MCF 10A (cell line): Measurements from ENCODE around the gene SURF6. TPM values are rescaled to one million over a fixed set of nuclear protein-coding genes. Genes with fewer than 3 reads are reported as not detected.

Experiments
- BruUV-seq: library from RNA; stranded (reverse); fragments of 400-500 nt; replicated peaks from 2 replicates; lab custom pipeline; 2021; lab: Mats Ljungman, UMichigan
- CTCF ChIA-PET: fragments of 300-600 bp; sonication (Branson Sonifier 250); formaldehyde crosslinking; extraction: SDS; loops from one replicate; lab custom pipeline; 2021; ENCODE audit warnings: antibody characterized with exemption, inconsistent platforms; lab: Yijun Ruan, JAX
- POLR2A ChIA-PET: fragments of 300-600, 350-650 bp; sonication (Branson Sonifier 250); formaldehyde crosslinking; extraction: SDS; loops from one replicate; lab custom pipeline; 2020; ENCODE audit warnings: antibody characterized with exemption, inconsistent platforms; lab: Yijun Ruan, JAX
- DNase-seq: peaks from one replicate; pipeline ENCODE4 v3.0.0-alpha.2; 2018; ENCODE audit not compliant: unreplicated experiment
- H3K27ac Mint-ChIP-seq: one replicate; pipeline ENCODE4 v1.8.0; 2022; ENCODE audit warnings: mild to moderate bottlenecking, low read depth, mixed read lengths; ENCODE audit not compliant: unreplicated experiment
- H3K27me3 Mint-ChIP-seq: one replicate; pipeline ENCODE4 v1.8.0; 2022; ENCODE audit warnings: mixed read lengths; ENCODE audit not compliant: insufficient read depth, unreplicated experiment
- H3K36me3 Mint-ChIP-seq: one replicate; pipeline ENCODE4 v1.8.0; 2022; ENCODE audit warnings: mild to moderate bottlenecking, moderate library complexity, mixed read lengths; ENCODE audit not compliant: insufficient read depth, unreplicated experiment
- H3K4me1 Mint-ChIP-seq: one replicate; pipeline ENCODE4 v1.8.0; 2022; ENCODE audit warnings: mixed read lengths; ENCODE audit not compliant: insufficient read depth, unreplicated experiment
- H3K4me3 Mint-ChIP-seq: one replicate; pipeline ENCODE4 v1.8.0; 2022; ENCODE audit warnings: mild to moderate bottlenecking, moderate library complexity, mixed read lengths; ENCODE audit not compliant: unreplicated experiment
- H3K9me3 Mint-ChIP-seq: one replicate; pipeline ENCODE4 v1.8.0; 2022; ENCODE audit warnings: mixed read lengths; ENCODE audit not compliant: unreplicated experiment
- CTCF ChIP-seq: fragments of 200-600 bp; IDR thresholded peaks from one replicate; pipeline ENCODE4 v1.8.0; 2022; ENCODE audit warnings: antibody characterized with exemption, mild to moderate bottlenecking; ENCODE audit not compliant: unreplicated experiment
- intact Hi-C: fragments of 100-400 bp; cut with micrococcal nuclease; formaldehyde crosslinking; loops from 2 replicates; pipeline ENCODE4 v1.14.1; 2022
- total RNA-seq: library from RNA; stranded (reverse); gene quantifications from 2 replicates; pipeline ENCODE4 v1.2.3, GENCODE V29; 2022

SURF6 gene
- total RNA-seq, 1 experiment from 2014 or later, result 40.5 TPM

GRCh38 chr9:133334161-133334560 is 1.8 kb downstream of the SURF6 start:
- no peaks in the 10 kb centered on the region for H3K9me3 Mint-ChIP-seq
- POLR2A ChIA-PET, result interaction anchor here (0.9 to 2.6 kb wide), 4 partner anchors 13 to 148 kb away, joined by 4 to 33 read pairs (median 6); partner anchors contain the start of genes MED22, RPL7A, SURF1 and SURF2
- H3K4me1 Mint-ChIP-seq, result peaks cover 6% of the 10 kb centered on the region
- peak overlapping the region; percentile 93 for H3K4me3 Mint-ChIP-seq
- intact Hi-C loops, result no loop called here
- DNase-seq, result no peak
- H3K36me3 Mint-ChIP-seq, result peaks cover 51% of the 10 kb centered on the region
- H3K27me3 Mint-ChIP-seq, result no peaks in the 10 kb centered on the region
- no TSS peak for BruUV-seq
- CTCF ChIA-PET, result interaction anchor here (0.9 to 5.1 kb wide), 3 partner anchors 33 to 156 kb away, joined by 3 to 72 read pairs (median 3); no protein-coding TSS in a partner anchor
- H3K27ac Mint-ChIP-seq, result no peak overlapping the region
- TF ChIP-seq CTCF, result no peak

GRCh38 chr9:133333566-133333965 is 2.4 kb downstream of the SURF6 start:
- H3K27me3 Mint-ChIP-seq, result no peaks in the 10 kb centered on the region
- H3K4me3 Mint-ChIP-seq, result peak overlapping the region; percentile 93
- no peaks in the 10 kb centered on the region for H3K9me3 Mint-ChIP-seq

GRCh38 chr9:133333011-133333410 is 3.0 kb downstream of the SURF6 start:
- peaks cover 11% of the 10 kb centered on the region for H3K4me1 Mint-ChIP-seq
- no TSS peak for BruUV-seq
- H3K36me3 Mint-ChIP-seq, result peaks cover 45% of the 10 kb centered on the region
- H3K9me3 Mint-ChIP-seq, result no peaks in the 10 kb centered on the region
- intact Hi-C loops, result no loop called here
- H3K27ac Mint-ChIP-seq, result no peak overlapping the region
- CTCF ChIA-PET, result interaction anchor here (5.1 kb wide), 1 partner anchor 147 kb away, joined by 72 read pairs; no protein-coding TSS in a partner anchor
- TF ChIP-seq CTCF, result no peak
- no peak for DNase-seq
- POLR2A ChIA-PET, result interaction anchor here (0.8 kb wide), 1 partner anchor 85 kb away, joined by 3 read pairs; the partner anchor contains the start of gene REXO4
- H3K4me3 Mint-ChIP-seq, result no peak overlapping the region
- no peaks in the 10 kb centered on the region for H3K27me3 Mint-ChIP-seq

More at GRCh38 chr9:133333566-133333965, 2.4 kb downstream of the SURF6 start:
- TF ChIP-seq CTCF, result no peak
- H3K36me3 Mint-ChIP-seq, result peaks cover 45% of the 10 kb centered on the region
- H3K27ac Mint-ChIP-seq, result no peak overlapping the region
- peaks cover 11% of the 10 kb centered on the region for H3K4me1 Mint-ChIP-seq
- no peak for DNase-seq
- CTCF ChIA-PET, result interaction anchor here (0.9 to 5.1 kb wide), 2 partner anchors 147 to 156 kb away, joined by 3 to 72 read pairs; no protein-coding TSS in a partner anchor
- intact Hi-C loops, result no loop called here
- POLR2A ChIA-PET, result interaction anchor here (0.9 to 2.6 kb wide), 3 partner anchors 14 to 22 kb away, joined by 4 to 33 read pairs (median 9); partner anchors contain the start of genes MED22, RPL7A, SURF1 and SURF2
- BruUV-seq, result no TSS peak

- DNase-seq, result no peak
- no peaks in the 10 kb centered on the region for H3K9me3 Mint-ChIP-seq
- ChIA-PET POLR2A (interaction anchor here (0.8 kb wide), 1 partner anchor 86 kb away, joined by 3 read pairs; the partner anchor contains the start of gene REXO4), CTCF (interaction anchor here (2.9 to 5.1 kb wide), 2 partner anchors 146 to 152 kb away, joined by 12 to 72 read pairs; no protein-coding TSS in a partner anchor)
- BruUV-seq, result no TSS peak
- no peak overlapping the region for H3K27ac Mint-ChIP-seq
- H3K4me3 Mint-ChIP-seq, result no peak overlapping the region
- H3K36me3 Mint-ChIP-seq, result peaks cover 45% of the 10 kb centered on the region
- TF ChIP-seq CTCF, result no peak
- intact Hi-C loops, result no loop called here
- H3K4me1 Mint-ChIP-seq, result peaks cover 11% of the 10 kb centered on the region
- no peaks in the 10 kb centered on the region for H3K27me3 Mint-ChIP-seq
Measured at GRCh38 chr9:133332381-133332730, 3.6 kb downstream of the SURF6 start.
